Middle frontal gyrus (tissue), 1 donor: ENCODE data around the gene SORL1.
A peak's percentile ranks its signal among the peaks of the same experiment; 100 is the strongest.
"Not testable (repeated sequence)": the region's sequence is repeated elsewhere in the genome, so short reads cannot be mapped to it uniquely, and the experiment has no call there.

Source experiments
- DNase-seq: peaks from one replicate; pipeline ENCODE4 v3.0.0-alpha.2; 2015; ENCODE audit warnings: low spot score; ENCODE audit errors: extremely low spot score

SORL1 gene

GRCh38 chr11:121478226-121478894 lies 26.2 kb downstream of the SORL1 start:
- no peak for DNase-seq

GRCh38 chr11:121478895-121479697 lies 27.0 kb downstream of the SORL1 start:
- DNase-seq, result no peak

GRCh38 chr11:121479698-121480238 lies 27.7 kb downstream of the SORL1 start:
- no peak for DNase-seq

GRCh38 chr11:121481484-121482230 lies 29.5 kb downstream of the SORL1 start:
- DNase-seq, result not testable (repeated sequence)

- no peak for DNase-seq
Observed at GRCh38 chr11:121482231-121483129, 30.4 kb downstream of the SORL1 start.

GRCh38 chr11:121483805-121484480 lies 31.8 kb downstream of the SORL1 start:
- DNase-seq, result no peak

- no peak for DNase-seq
Observed at GRCh38 chr11:121485216-121485615, 33.1 kb downstream of the SORL1 start.

- no peak for DNase-seq
Observed at GRCh38 chr11:121486054-121486453, 33.9 kb downstream of the SORL1 start.

GRCh38 chr11:121487191-121487590 lies 35.1 kb downstream of the SORL1 start:
- DNase-seq, result no peak

- no peak for DNase-seq
Observed at GRCh38 chr11:121488170-121488569, 36.1 kb downstream of the SORL1 start.

- no peak for DNase-seq
Observed at GRCh38 chr11:121488641-121489040, 36.5 kb downstream of the SORL1 start.

- no peak for DNase-seq
Observed at GRCh38 chr11:121489823-121490222, 37.7 kb downstream of the SORL1 start.

GRCh38 chr11:121494355-121495099 lies 42.4 kb downstream of the SORL1 start:
- peak; percentile 72 for DNase-seq

- no peak for DNase-seq
Observed at GRCh38 chr11:121497176-121497998, 45.3 kb downstream of the SORL1 start.

GRCh38 chr11:121499405-121499804 lies 47.3 kb downstream of the SORL1 start:
- no peak for DNase-seq

GRCh38 chr11:121500275-121500674 lies 48.2 kb downstream of the SORL1 start:
- DNase-seq, result no peak

- DNase-seq, result no peak
Observed at GRCh38 chr11:121500717-121501116, 48.6 kb downstream of the SORL1 start.

- DNase-seq, result no peak
Observed at GRCh38 chr11:121503051-121503450, 50.9 kb downstream of the SORL1 start.

GRCh38 chr11:121506237-121506636 lies 54.1 kb downstream of the SORL1 start:
- not testable (repeated sequence) for DNase-seq
